ENCODE results near the gene ZNF322.
A peak's percentile ranks its signal among the peaks of the same experiment; 100 is the strongest.

ZNF322 gene

DNA sequence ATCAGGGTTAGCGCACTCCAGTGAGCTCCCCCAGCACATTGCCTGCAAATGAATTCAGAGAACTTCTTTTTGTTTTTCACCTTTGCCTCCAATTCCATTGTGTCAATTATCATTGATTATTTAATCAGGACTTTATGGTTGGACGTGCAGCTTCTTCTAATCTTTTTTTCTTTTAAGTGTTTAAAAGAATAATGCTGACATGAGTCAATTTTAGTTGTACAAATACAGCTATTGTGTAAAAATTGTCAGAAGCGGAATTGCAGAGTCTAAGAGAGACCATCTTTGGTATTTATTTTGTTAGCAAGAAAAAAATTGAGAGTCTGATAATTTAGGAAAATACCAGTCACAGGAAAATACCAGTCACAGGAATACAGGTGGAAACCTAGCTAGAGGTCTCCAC lies 57.3 kb downstream of the ZNF322 start:
- Histone ChIP-seq H3K9me3 (ENCODE audit: severe bottlenecking) (no peaks in the 10 kb centered on the region), H3K27ac (no peak overlapping the region), H3K36me3 (peaks cover 25% of the 10 kb centered on the region), H3K27me3 (ENCODE audit: insufficient read depth, low read depth, severe bottlenecking) (peaks cover 11% of the 10 kb centered on the region), H3K4me3 (ENCODE audit: low read depth, low read length) (no peak overlapping the region)
- TF ChIP-seq CTCF (IDR thresholded peaks at IDR 0.05; ENCODE audit: low read depth, low read length), result no peak
- no peak for DNase-seq

DNA sequence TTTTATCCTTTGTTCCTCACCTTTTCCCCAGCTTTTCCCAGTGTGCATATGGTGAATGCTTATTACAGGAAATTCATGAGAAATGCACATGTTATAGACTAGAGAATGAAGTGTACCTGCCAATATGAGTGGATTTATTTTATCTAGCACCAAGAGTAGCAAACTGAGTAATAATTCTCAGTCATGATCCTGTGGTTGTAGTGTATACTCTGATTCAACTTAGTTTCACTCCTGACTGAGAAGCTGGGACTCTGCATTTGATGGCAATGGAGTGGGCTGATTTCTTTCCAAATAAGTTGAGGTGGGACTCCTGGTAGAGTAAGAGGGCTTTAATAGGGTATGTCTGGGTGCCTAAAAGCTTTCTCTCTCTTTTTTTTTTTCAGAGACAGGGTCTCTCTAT lies 58.8 kb downstream of the ZNF322 start:
- peaks cover 3% of the 10 kb centered on the region for H3K27me3 ChIP-seq (ENCODE audit: insufficient read depth, low read depth, severe bottlenecking)
- no peak for TF ChIP-seq CTCF (IDR thresholded peaks at IDR 0.05; ENCODE audit: low read depth, low read length)
- H3K4me3 ChIP-seq (ENCODE audit: low read depth, low read length), result no peak overlapping the region
- H3K9me3 ChIP-seq (ENCODE audit: severe bottlenecking), result no peaks in the 10 kb centered on the region
- no peak overlapping the region for H3K27ac ChIP-seq
- DNase-seq, result no peak
- peaks cover 29% of the 10 kb centered on the region for H3K36me3 ChIP-seq

DNA sequence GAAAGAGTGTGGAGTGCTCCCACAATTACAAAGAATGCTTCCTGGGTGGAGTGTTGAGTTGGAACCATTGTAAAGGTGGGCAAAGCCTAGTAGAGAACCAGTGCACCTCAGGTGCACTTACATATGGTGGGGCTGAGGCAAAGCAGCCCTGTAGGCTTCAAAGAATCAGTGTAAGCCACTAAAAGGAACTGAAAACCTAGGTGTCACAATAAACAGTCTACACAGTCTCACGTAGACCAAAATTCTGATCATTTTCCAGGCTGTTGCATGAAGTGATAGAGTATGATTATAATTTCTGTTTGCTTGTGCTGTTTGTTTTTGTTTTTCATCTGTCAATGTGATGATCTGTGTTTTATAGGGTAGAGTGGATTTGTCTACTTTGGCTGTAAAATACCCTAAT lies 60.0 kb downstream of the ZNF322 start:
- DNase-seq, result no peak
- no peak for TF ChIP-seq CTCF (IDR thresholded peaks at IDR 0.05; ENCODE audit: low read depth, low read length)
- no peaks in the 10 kb centered on the region for H3K9me3 ChIP-seq (ENCODE audit: severe bottlenecking)

DNA sequence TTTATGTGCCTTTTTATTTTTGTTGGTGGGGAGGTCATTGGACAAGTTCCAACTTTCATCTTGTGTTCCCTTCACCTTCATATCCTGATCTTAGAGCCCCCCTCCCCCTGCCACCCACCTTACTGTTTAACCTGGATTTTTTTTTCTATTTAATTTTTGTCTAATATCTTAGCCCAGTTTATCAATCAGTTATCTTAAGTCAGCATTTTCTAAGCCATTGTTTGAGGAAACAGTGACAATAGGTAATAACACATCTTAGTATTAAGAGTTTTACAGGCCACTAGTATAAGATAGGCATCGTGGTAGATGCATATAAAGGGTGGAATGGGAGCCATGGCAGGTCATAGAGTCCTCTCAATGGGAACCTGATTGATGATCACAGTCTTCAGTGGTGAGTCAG lies 60.4 kb downstream of the ZNF322 start:
- Histone ChIP-seq H3K27me3 (ENCODE audit: insufficient read depth, low read depth, severe bottlenecking) (peaks cover 1% of the 10 kb centered on the region), H3K36me3 (peaks cover 29% of the 10 kb centered on the region), H3K9me3 (ENCODE audit: severe bottlenecking) (no peaks in the 10 kb centered on the region), H3K4me3 (ENCODE audit: low read depth, low read length) (no peak overlapping the region), H3K27ac (no peak overlapping the region)
- no peak for DNase-seq
- no peak for TF ChIP-seq CTCF (IDR thresholded peaks at IDR 0.05; ENCODE audit: low read depth, low read length)

More for the DNA sequence above, 60.0 kb downstream of the ZNF322 start:
- peaks cover 29% of the 10 kb centered on the region for H3K36me3 ChIP-seq
- H3K27me3 ChIP-seq (ENCODE audit: insufficient read depth, low read depth, severe bottlenecking), result peaks cover 3% of the 10 kb centered on the region
- H3K4me3 ChIP-seq (ENCODE audit: low read depth, low read length), result no peak overlapping the region
- no peak overlapping the region for H3K27ac ChIP-seq

GRCh38 chr6:26598267-26598666 lies 61.3 kb downstream of the ZNF322 start:
- H3K9me3 ChIP-seq (ENCODE audit: severe bottlenecking), result no peaks in the 10 kb centered on the region
- no peak for DNase-seq
- no peak for TF ChIP-seq CTCF (IDR thresholded peaks at IDR 0.05; ENCODE audit: low read depth, low read length)
- no peaks in the 10 kb centered on the region for H3K27me3 ChIP-seq (ENCODE audit: insufficient read depth, low read depth, severe bottlenecking)
- no peak overlapping the region for H3K4me3 ChIP-seq (ENCODE audit: low read depth, low read length)
- H3K27ac ChIP-seq, result no peak overlapping the region
- peaks cover 29% of the 10 kb centered on the region for H3K36me3 ChIP-seq

- no peak overlapping the region for H3K27ac ChIP-seq
- H3K9me3 ChIP-seq (ENCODE audit: severe bottlenecking), result no peaks in the 10 kb centered on the region
- H3K27me3 ChIP-seq (ENCODE audit: insufficient read depth, low read depth, severe bottlenecking), result no peaks in the 10 kb centered on the region
- TF ChIP-seq CTCF (IDR thresholded peaks at IDR 0.05; ENCODE audit: low read depth, low read length), result no peak
- no peak for DNase-seq
- peak overlapping the region; percentile 88 for H3K4me3 ChIP-seq (ENCODE audit: low read depth, low read length)
- peaks cover 29% of the 10 kb centered on the region for H3K36me3 ChIP-seq
Observed at GRCh38 chr6:26597821-26598220, 61.7 kb downstream of the ZNF322 start.

All from WERI-Rb-1 (cell line).